ENCODE results near the gene RGS9BP.

DNA sequence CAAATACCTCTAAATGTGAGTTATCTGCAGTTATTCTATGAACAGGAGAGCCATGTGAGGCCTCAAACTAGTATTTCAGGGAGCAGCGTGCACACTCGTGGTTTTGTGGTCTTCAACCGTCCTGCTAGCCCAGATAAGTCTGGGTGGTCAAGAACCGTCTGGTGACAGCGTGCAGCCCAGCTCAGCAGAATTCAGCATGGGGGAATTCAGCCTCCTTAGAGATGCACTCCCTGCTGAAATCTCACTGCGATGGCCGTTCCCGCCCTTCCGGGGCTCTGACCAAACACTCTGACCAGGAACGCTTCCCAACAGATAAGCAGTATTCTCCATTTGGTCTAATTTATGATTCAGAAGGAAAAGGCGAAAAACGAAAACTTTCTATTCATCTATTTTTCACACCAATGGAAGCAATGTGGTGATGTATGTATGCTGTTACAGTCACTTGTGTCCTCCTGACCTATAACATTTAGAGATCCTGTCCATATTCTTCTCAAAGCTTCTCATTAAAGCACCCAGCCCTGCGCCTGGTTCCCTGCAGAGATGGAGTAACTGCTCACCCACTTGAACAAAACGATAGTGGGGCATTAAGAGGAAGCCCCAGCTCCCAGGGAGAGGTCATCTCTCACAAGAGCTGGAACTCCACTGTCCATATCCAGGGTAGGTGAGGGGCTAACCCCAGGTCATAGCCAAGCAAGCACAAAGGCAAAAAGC, 3.6 kb upstream of the RGS9BP start:
- TF ChIP-seq EZH2 (optimal IDR thresholded peaks at IDR 0.05; ENCODE audit: low read depth, low read length), result no peak
- TF ChIP-seq, protein P1, sequence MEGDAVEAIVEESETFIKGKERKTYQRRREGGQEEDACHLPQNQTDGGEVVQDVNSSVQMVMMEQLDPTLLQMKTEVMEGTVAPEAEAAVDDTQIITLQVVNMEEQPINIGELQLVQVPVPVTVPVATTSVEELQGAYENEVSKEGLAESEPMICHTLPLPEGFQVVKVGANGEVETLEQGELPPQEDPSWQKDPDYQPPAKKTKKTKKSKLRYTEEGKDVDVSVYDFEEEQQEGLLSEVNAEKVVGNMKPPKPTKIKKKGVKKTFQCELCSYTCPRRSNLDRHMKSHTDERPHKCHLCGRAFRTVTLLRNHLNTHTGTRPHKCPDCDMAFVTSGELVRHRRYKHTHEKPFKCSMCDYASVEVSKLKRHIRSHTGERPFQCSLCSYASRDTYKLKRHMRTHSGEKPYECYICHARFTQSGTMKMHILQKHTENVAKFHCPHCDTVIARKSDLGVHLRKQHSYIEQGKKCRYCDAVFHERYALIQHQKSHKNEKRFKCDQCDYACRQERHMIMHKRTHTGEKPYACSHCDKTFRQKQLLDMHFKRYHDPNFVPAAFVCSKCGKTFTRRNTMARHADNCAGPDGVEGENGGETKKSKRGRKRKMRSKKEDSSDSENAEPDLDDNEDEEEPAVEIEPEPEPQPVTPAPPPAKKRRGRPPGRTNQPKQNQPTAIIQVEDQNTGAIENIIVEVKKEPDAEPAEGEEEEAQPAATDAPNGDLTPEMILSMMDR (IDR thresholded peaks at IDR 0.05; ENCODE audit: low read length), result no peak
